Urinary bladder (tissue), 4 donors: ENCODE data around the gene NPHS1. TPM values are rescaled to one million over a fixed set of nuclear protein-coding genes. Genes with fewer than 3 reads are reported as not detected.
"Not testable (repeated sequence)": the region's sequence is repeated elsewhere in the genome, so short reads cannot be mapped to it uniquely, and the experiment has no call there.

ENCODE experiments used
- DNase-seq: peaks from one replicate; pipeline ENCODE4 v3.0.0-alpha.2; 2015; ENCODE audit errors: extremely low spot score
- H3K27ac ChIP-seq: one replicate; pipeline ENCODE4 v1.5.1; 2013; ENCODE audit warnings: low read depth, mild to moderate bottlenecking, moderate library complexity
- H3K36me3 ChIP-seq: one replicate; pipeline ENCODE4 v1.6.1; 2013; ENCODE audit warnings: mild to moderate bottlenecking, moderate library complexity; ENCODE audit not compliant: insufficient read depth
- H3K4me1 ChIP-seq: one replicate; pipeline ENCODE4 v1.6.1; 2013; ENCODE audit warnings: mild to moderate bottlenecking, moderate library complexity; ENCODE audit not compliant: insufficient read depth
- H3K4me3 ChIP-seq: one replicate; pipeline ENCODE4 v1.5.1; 2013; ENCODE audit warnings: low read depth, low read length
- WGBS: extraction: QIAGEN DNeasy Blood & Tissue Kit; methylation state at CpG from one replicate; pipeline ENCODE4 v1.1.7; 2013; 5-methylcytosine and 5-hydroxymethylcytosine counted together
- polyA plus RNA-seq: library from polyadenylated mRNA; stranded (reverse); fragments of 200-250 nt; gene quantifications from one replicate; pipeline ENCODE4 v1.2.3, GENCODE V29; 2013
- total RNA-seq: library from RNA; depleted of rRNA; stranded (reverse); fragments of >200 nt; gene quantifications from one replicate; pipeline ENCODE4 v1.2.3, GENCODE V29; 2014
- donor health status: healthy with polysubstance abuse.
- donor health status: healthy.

The NPHS1 gene
- total and polyA plus RNA-seq, 2 donors = 0.05 TPM; not detected in 1

DNA sequence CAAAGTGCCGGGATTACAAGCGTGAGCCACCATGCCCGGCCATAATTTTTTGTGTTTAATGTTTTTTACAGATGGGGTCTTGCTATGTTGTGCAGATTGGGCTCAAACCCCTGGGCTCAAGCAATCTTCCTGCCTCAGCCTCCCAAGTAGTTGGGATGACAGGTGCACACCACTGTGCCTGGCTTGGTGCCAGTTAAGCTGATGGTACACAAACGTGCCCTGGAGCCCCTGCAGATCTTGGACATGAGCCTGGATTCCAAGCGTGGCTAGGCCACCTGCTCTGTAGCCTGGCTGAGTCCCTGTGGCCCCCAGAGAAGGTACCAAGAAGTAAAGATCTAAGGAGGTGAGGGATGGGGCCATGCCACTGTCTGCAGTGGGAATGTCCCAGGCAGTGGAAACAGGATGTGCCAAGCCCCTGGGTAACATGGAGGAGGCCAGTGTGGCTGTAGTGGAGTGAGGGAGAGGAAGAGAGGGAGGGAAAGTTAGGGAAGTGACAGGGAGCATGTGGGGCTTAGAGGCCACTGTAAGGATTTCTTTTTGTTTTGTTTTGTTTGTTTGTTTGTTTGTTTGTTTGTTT lies 46.7 kb downstream of the NPHS1 start:
- Histone ChIP-seq H3K4me3 (no peak overlapping the region), H3K27ac (no peak overlapping the region), H3K4me1 (no peaks in the 10 kb centered on the region), H3K36me3 (no peaks in the 10 kb centered on the region)
- 59% methylated on average over 5 of the region's 5 CpGs for WGBS
- no peak for DNase-seq

DNA sequence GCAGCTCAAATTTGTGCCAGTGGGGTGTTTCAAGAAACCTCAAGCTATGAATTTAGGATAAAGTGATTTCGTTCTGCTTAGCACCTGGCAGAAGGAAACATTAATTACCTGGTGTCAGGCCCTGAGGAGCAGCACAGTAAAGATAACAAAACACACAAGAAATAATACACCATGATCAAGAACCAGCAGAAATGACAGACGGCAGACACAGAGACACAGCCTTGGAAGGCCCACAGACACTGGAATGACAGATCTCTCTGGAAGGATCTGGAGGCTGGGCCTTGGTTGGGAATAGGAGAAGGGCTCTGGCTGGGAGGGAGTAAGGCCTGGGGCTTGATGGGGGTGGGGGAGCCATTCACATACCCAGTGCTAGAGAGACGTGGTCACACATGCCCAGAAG lies 50.5 kb downstream of the NPHS1 start:
- Histone ChIP-seq H3K36me3 (no peaks in the 10 kb centered on the region), H3K4me3 (no peak overlapping the region), H3K4me1 (no peaks in the 10 kb centered on the region), H3K27ac (no peak overlapping the region)
- 65% methylated on average over 3 of the region's 3 CpGs for WGBS
- no peak for DNase-seq

GRCh38 chr19:35797663-35798062 lies 54.6 kb downstream of the NPHS1 start:
- Histone ChIP-seq H3K36me3 (no peaks in the 10 kb centered on the region), H3K4me1 (no peaks in the 10 kb centered on the region), H3K27ac (no peak overlapping the region), H3K4me3 (no peak overlapping the region)
- 11% methylated on average over 15 of the region's 15 CpGs for WGBS
- DNase-seq = no peak

DNA sequence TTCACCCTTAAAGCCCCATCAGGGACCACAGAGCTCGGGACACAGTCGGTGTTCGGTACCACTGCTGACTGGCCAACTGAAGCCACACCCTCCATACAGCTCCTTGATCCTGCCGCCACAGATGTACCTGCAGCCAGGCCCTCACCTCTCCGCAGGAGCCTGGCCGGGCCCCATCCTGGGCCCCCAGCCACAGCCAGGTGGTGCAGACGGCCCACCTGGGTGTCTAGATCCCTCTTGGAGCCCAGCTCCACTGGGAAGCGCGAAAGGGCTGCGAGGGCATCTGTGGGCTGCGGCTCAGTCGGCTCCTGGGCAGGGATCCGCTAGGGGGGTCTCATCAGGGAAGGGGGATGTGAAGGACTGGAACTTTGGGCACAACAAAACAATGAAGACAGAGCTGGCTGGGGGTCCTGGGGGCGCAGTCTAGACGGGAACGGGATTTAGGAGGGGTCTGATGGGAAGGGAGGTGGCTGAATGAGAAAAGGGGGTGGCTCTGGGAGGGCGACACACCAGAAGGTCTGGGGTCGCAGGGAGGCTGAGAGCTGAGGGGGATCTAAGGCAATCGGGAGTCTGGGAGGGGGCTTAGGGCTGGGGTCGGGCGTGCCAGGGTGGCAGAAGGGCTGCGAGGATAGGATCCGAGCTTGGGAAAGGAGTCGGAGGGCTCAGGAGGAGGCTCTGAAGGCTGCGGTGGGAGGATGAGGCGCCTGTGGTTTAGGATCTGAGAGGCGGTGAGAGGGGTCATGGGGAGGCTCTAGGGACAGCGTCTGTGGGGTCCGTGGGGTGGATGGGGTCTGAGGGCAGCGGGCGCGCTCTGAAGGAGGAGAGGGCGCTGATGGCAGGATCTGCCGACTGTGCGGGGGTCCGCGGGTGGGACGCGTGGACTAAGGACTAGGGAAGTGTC lies 55.4 kb downstream of the NPHS1 start:
- Histone ChIP-seq H3K27ac (no peak overlapping the region), H3K36me3 (no peaks in the 10 kb centered on the region), H3K4me1 (no peaks in the 10 kb centered on the region), H3K4me3 (no peak overlapping the region)
- WGBS = 19% methylated on average over 39 of the region's 39 CpGs
- DNase-seq = no peak

DNA sequence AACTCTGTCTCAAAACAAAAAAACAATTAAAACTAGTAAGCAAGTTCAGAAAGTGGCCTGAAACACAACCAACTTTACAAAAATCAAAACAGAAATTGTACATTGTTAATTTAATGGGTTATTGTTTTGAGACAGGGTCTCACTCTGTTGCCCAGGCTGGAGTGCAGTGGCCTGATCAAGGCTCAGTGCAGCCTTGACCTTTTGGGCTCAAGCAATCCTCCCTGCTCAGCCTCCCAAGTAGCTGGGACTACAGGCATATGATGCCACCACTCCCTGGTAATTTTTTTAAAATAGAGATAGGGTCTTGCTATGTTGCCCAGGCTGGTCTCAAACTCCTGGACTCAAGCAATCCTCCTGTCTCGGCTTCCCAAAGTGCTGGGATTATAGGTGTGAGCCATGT lies 56.7 kb downstream of the NPHS1 start:
- H3K36me3 ChIP-seq, H3K27ac ChIP-seq, H3K4me3 ChIP-seq, DNase-seq, H3K4me1 ChIP-seq: not testable (repeated sequence)
- 87% methylated on average over 1 of the region's 1 CpG for WGBS

- Histone ChIP-seq H3K27ac (no peak overlapping the region), H3K36me3 (no peaks in the 10 kb centered on the region), H3K4me1 (no peaks in the 10 kb centered on the region), H3K4me3 (no peak overlapping the region)
- DNase-seq = no peak
- WGBS = 72% methylated on average over 7 of the region's 7 CpGs
These were observed 58.7 kb downstream of the NPHS1 start for GRCh38 chr19:35793381-35794165.

DNA sequence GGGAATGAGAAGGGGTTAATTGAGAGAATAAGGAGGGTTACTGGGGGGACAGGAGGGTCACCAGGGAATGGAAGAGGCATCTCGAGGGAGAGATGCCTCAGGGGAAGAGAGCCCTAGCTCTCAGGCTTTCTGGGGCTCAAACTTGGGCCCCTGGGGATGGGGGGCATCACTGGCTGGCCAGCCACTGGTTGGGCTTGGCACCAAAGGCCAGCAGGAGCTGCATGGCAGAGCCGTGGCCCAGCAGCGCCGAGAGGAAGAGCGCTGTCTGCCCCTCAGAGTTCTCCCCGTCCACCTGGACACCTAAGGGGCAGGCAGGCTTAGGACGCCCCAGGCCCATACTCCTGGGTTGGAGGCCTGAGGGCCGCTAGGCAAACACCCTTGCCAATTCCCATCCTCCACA lies 59.4 kb downstream of the NPHS1 start:
- Histone ChIP-seq H3K36me3 (no peaks in the 10 kb centered on the region), H3K27ac (no peak overlapping the region), H3K4me1 (no peaks in the 10 kb centered on the region), H3K4me3 (no peak overlapping the region)
- DNase-seq = no peak
- 78% methylated on average over 8 of the region's 8 CpGs for WGBS

GRCh38 chr19:35792312-35792711 lies 60.0 kb downstream of the NPHS1 start:
- Histone ChIP-seq H3K27ac (no peak overlapping the region), H3K4me3 (no peak overlapping the region), H3K36me3 (no peaks in the 10 kb centered on the region), H3K4me1 (no peaks in the 10 kb centered on the region)
- 84% methylated on average over 15 of the region's 15 CpGs for WGBS
- DNase-seq = no peak

- no peak overlapping the region for H3K4me3 ChIP-seq
- 88% methylated on average over 9 of the region's 9 CpGs for WGBS
- DNase-seq = no peak
- no peaks in the 10 kb centered on the region for H3K4me1 ChIP-seq
- H3K36me3 ChIP-seq = no peaks in the 10 kb centered on the region
- no peak overlapping the region for H3K27ac ChIP-seq
These were observed 60.5 kb downstream of the NPHS1 start for GRCh38 chr19:35791814-35792279.

DNA sequence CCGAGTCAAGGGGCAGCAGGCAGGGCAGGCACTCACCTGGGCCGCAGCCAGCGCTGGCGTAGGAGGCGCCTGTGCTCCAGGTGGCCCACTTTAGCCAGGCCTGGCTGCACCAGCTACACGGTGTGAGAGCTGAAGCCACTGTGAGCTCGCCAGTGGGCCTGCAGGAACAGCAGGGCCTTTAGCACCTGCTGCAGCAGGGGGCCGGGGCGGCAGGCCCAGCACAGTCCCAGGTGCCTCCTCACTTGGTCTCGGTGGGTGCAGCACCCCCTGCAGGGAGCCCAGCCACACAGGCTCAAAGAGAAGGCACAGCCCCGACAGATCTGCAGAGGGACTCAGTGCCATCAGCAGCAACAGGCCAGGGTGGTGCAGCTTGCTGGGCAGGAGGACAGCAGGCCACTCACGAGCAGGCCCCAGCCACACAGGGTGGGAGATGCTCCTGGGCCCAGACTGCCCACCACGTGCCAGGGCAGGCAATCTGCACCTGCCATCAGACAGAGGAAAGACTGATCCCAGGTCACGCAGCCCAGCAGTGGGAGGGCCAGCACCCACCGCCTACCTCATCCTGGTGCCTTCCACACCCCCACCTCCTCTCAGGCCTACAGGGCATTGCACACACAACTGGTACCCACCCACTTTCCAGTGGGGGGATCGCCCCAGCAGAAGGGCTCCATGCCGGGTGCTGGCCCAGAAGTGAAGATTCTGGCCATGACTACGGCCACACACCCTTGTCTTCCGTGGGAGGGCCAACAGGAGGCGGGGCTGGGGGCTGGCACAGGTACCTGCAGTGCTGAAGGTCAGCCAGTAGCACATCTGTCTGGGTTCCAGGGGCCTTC lies 61.1 kb downstream of the NPHS1 start:
- Histone ChIP-seq H3K4me3 (no peak overlapping the region), H3K36me3 (no peaks in the 10 kb centered on the region), H3K27ac (no peak overlapping the region), H3K4me1 (no peaks in the 10 kb centered on the region)
- no peak for DNase-seq
- 58% methylated on average over 20 of the region's 20 CpGs for WGBS

DNA sequence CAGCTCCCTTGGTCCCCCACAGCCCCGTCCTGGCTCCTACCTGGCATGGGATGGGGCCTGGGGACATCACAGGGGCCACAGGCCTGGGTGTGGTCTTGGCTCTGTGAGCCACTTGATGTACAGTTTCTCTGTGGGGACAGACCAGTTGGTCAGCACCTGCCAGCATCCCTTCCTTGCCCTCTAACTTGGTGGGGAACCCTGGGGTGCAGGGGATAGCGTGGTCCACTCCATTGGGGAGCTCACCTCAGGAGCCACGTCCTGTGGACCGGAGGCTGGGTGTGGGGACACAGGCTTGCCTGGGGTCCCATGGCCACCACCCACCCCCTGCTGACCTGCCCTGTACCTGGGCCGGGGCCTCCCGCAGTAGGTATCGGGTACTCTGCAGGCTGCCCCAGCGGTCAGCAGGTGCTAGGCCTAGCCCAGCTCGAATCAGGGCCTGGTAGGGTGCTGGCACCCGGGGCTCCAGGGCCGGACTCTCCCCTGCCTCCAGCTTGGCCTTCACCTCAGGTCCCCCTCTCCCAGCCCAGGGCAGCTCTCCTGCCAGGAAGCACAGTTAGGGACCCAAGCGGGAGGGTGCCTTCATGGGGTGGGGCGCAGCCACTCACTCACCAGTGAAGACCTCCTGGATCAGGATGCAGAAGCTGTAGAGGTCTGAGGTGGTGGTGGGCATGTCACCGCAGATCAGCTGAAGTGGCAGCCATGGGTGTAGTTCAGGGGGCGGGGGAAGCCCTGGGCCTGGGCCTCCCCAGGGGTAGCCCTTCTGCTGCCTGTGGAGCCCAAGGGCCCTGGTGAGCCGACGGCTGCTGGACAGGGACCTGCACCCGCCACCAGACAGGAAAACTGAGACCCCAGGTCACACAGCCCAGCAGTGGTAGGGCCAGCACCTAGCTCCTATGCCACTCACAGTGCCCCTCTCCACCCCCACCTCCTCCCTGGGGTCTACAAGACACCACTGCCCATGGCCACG lies 62.0 kb downstream of the NPHS1 start:
- Histone ChIP-seq H3K4me1 (no peaks in the 10 kb centered on the region), H3K36me3 (no peaks in the 10 kb centered on the region)
- 87% methylated on average over 19 of the region's 19 CpGs for WGBS

GRCh38 chr19:35789195-35789977 lies 62.9 kb downstream of the NPHS1 start:
- 81% methylated on average over 11 of the region's 11 CpGs for WGBS
- no peak for DNase-seq
- Histone ChIP-seq H3K4me3 (no peak overlapping the region), H3K36me3 (no peaks in the 10 kb centered on the region), H3K27ac (no peak overlapping the region), H3K4me1 (no peaks in the 10 kb centered on the region)

More for the DNA sequence above, 62.0 kb downstream of the NPHS1 start:
- Histone ChIP-seq H3K4me3 (no peak overlapping the region), H3K27ac (no peak overlapping the region)
- DNase-seq = no peak
